Stimulated activated CD8-positive, alpha-beta memory T cell treated with anti-CD3 and anti-CD28 coated beads, Interleukin-12 subunit alpha, Interleukin-12 subunit beta, amount 100 ng/mL, for 24 hours (primary cell): ENCODE measurements around the gene CABCOCO1.
"Not testable (repeated sequence)": the region's sequence is repeated elsewhere in the genome, so short reads cannot be mapped to it uniquely, and the experiment has no call there.

Experiments
- DNase-seq: peaks from one replicate; pipeline ENCODE4 v3.0.0-alpha.2; 2020; ENCODE audit errors: extremely low read depth

Gene CABCOCO1

DNA sequence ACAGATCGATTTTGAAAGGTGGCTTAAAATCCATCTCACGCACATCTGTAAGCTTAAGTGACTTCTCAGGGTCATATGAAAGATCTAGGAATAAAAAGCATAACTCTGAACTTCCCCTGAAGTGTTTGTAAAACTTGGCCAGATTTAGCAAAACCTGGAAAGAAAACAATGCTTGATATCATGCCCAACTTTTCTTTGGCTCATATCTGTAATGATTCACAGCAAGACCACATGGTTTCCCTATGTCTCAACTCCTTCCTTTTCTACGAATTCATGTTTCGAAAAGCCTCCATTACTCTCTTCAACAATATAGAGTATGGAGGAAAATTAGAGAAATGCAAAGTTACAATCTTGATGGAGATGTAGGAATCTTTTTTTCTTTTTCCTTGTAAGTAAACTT is 20.1 kb upstream of the CABCOCO1 start:
- no peak for DNase-seq

GRCh38 chr10:61643316-61643751 is 19.4 kb upstream of the CABCOCO1 start:
- no peak for DNase-seq

DNA sequence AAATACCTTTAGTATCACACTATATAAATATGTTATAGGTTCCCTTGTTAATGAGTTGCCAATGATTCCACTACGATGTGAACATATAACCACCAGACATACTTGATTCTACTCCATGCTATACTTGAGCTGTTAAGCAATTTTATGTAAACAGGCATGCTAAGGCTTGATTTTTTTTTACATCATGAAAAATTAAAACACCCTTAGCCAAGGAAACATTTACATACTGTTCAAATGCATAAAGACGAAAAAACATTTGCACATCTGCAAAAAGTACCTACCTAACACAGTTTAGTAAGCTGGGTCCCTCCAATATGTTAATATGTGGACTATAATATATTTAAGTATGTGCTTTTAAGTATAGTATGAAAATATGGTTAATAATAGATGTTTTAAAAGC is 9.0 kb upstream of the CABCOCO1 start:
- no peak for DNase-seq

DNA sequence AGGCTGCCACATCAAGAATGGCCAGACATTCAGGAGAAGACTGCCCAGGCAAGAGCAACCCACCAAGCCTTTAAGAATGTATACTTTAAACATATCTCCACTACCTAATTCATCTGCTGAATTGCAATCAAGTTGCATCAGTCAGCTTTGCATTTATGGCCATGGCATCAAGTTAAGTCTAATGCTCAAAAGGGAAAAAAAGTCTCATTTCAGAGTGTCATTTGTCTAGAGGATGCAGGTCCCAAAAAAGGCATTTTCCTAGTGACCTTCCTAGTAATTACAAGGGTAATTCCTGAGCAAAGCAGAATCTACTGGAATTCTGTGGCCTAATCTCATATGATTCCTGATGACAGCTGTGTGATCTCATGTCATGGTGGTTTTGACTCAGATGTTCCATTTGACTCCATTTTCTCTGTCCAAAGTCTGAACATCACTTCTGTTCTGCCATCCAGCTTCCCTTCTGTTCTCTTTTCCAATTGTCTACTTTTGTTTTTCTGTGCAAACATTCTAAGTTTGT is 7.3 kb upstream of the CABCOCO1 start:
- DNase-seq = no peak

DNA sequence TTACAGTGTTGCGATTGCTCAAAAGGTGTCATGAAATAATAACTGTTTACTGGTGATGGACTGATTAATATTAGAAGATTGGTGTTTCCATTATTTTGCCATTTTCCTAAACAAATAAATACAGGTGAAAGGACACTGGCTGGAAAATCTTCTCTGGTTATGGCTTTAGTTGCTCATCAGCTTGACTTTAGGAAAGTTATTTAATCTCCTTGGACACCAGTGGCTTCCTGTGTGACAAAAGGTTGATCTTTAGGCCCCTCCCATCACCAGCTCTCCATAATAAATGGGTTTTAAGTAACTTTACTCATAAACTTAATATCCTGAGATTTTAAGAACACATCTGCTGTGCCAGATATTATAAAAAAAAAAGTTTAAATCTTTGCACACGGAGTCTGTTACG is 737 bp downstream of the CABCOCO1 start:
- no peak for DNase-seq

DNA sequence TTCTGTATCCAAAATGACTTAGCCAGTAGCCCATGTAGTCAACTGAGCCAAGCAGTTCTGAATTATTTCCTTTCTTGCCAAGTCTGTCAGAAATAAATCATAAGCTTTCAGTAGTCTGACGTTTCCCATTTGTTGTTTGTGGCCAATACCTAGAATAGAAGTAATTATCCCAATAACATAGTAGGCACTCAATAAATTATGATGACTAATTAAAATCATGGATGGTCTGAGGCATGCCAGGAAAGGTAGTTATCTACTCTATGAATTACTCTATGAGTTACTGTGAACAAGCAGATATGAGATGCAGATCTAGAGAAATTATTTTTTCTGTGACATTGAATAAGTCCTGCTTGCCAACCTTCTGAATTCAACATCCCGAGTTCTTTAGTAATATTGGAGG is 2.3 kb downstream of the CABCOCO1 start:
- no peak for DNase-seq

DNA sequence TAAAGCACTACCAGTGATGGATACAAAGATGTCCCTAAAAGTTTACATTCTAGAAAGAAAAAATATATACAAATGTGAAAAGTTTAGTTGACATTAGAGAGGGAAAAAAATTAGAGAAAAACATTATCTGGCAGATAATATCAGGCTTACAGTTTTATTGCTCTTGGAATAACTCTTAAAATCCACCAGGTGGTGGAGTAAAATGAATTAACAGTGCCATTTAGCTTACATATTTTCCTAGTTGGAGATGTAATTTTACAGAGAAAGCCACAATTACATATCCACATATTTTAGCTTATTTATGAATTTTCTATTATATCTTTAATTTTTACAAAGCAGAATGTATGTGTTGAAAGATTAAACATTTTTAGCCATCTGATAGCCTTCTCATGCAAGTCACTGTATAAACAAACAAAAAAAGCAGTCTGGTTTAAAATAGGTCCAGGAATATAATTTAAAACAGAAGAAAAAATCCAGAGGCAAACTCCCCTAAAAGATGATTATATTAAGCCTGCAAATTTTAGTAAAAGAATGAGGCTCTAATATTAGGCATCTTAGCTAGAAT is 6.5 kb downstream of the CABCOCO1 start:
- no peak for DNase-seq

DNA sequence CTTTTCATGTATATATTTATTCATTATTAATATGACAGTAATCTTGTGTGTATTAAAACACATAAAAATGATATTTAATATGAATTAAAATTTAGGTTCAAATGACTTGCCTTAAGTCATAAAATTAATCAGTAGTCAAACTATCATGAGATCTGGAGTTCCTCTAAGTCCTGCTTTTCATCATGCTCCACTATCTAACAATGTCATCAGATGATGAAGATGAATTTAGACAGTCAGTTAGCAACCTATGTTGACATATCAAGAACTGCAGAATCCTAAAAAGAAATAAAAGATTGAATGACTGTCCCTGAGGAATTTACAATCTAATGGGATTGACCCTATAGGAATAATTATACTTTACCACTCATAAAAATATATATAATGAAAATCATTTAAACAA is 7.1 kb downstream of the CABCOCO1 start:
- no peak for DNase-seq

DNA sequence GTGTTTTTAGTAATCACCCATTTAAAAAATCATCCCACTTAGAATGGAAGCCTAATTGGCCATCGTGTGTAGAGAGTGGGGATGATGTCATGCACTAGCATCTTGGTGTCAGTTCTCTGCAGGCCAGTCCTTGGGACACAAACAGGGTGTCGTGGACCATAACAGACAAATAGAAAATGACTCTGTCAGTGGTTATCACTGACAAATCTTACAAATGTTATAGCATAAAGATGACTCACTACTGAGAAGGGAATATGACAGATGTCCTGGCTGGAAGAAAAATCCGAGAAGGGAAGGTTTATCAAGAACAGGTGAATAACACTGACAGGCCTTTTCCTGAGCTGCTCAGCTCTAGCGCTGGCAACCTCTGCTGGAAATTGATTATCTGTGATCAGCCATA is 10.6 kb downstream of the CABCOCO1 start:
- DNase-seq = no peak

GRCh38 chr10:61682323-61682722 is 19.6 kb downstream of the CABCOCO1 start:
- no peak for DNase-seq

- no peak for DNase-seq
Measured at GRCh38 chr10:61683319-61683718, 20.6 kb downstream of the CABCOCO1 start.

DNA sequence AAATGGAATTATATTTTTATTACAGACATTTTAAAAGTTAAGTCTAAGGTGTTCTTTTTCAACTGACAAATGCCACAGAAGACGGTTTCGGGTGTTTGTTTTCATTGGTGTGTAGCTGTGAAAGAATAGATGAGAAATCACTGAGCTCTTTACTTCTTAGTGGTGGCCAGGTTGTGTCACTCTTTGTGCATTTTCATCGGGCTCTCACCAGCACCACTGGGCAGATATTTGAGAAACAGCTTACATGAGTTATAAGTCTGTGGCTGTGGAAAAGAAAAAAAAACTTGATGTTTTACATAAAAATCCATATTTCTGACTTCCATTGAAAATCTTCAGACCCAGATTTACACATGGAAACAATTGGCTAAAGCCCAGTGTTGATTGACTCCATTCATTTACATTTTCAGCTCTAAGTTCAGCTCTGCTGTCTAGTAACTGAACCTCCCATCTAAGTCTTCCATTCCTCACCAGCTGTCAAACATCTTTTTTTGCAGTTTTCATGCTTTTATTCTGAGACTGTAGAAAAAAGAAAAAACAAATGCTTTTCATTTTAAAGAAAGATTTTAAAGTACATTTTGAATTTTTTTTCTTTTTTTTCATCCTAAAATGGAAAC is 22.3 kb downstream of the CABCOCO1 start:
- no peak for DNase-seq

DNA sequence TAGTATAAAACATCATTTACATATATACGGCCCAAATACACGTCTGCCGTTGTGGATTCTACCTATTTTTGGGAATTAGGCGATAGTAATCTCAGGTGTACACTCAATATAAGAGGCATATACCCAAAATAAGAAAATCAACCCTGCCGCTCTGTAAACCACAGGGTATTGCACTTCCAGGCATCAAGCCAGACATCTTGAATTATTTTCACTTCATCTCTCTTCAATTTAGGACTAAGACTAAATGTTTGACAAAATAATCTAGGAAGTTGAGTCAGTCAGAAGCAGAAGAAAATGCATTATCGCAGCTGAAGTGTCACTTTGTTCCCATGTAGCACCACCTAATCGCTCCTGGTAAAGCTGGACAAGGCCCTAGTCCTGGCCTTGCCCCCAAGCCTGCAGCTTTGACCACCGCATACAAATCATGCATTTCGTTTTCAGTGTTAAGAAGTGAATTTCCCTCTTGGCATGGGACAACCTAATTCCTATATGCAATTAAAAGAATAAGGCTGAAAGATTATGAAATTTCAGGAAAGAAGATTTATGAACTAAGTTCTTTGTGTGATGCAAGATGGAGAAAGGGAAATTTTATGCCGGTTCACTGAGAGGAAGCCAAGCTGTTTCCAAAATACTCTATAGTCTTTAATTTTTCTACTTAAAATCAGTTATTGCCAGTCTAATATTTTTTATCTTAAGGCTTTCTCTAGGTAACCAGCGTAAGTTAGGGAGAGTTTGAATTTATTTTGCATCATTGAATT is 26.0 kb downstream of the CABCOCO1 start:
- DNase-seq = no peak

- DNase-seq = not testable (repeated sequence)
Measured at GRCh38 chr10:61691667-61692066, 28.9 kb downstream of the CABCOCO1 start.

- no peak for DNase-seq
Measured at GRCh38 chr10:61692447-61693010, 29.8 kb downstream of the CABCOCO1 start.

DNA sequence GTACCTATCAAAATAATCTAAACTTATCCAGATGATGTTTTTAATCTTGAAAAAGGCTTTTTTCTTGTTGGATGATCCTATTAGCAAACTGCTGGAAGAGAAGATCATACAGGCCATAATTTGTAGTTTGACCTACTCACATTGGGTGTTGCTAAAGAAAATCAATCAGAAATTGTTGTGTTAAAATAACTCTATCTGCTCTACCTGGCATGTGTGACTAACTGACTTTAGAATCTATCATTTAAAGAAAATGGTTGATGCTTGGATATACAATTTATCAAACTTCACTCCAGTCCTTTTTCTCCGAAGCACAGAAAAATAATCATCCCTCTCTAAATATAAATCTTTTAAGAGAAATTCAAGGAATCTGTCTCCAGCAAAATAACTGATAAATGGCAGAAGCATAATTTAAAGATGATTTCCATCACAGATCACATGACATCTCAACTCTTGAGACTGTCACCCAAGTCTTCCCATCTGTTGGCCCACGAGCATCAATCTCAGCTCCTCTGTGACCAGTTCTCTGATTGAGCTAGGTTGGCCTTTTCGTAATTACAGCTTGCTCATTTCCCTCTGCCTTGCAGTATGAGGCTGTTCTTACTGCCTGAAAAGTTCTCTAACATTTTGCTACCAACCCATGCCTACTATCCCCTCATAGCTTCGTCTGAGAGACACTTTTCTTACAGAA is 36.4 kb downstream of the CABCOCO1 start:
- DNase-seq = no peak

- DNase-seq = no peak
Measured at GRCh38 chr10:61701055-61701705, 38.5 kb downstream of the CABCOCO1 start.

GRCh38 chr10:61701706-61702105 is 39.0 kb downstream of the CABCOCO1 start:
- no peak for DNase-seq

DNA sequence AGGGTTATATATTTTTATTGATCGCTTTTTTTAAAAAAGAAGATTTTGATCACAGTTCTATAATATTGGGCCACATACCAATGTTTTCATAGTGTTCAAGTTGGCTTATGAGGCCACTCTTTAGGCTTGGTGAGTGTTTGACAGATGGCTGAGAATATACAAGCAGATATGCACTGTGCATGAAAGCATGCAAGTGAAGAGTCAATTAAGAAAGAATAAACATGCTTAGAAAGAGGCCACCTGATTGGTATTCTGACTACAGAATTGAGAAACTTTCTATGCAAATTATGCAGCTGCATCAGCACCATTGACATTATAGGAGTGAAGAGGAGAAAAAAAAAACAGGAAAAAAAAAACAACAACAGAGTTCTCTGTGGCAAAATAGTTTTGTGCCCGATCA is 39.9 kb downstream of the CABCOCO1 start:
- DNase-seq = no peak

- DNase-seq = no peak
Measured at GRCh38 chr10:61705022-61705613, 42.4 kb downstream of the CABCOCO1 start.

DNA sequence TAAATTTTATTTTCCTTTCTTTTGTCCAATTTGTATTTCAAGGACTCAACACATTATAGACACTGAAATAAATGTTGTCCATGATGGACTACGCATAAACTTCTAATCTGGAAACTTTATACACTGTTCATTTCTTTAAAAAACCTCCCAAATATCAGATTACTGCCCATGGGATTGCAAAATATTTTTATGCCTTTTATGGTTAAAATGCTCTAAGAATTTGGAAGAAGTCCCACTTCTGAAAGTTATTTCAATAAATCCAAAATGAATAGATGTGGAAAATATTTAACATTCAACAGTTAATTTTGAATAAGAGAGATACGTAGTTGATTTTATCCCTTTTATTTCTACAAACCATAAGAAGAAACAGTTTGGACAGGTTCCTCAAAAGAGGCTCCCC is 46.1 kb downstream of the CABCOCO1 start:
- no peak for DNase-seq
